VCaP (cell line): ENCODE data around the gene LRRTM4.

Experiments used
- H3K27ac ChIP-seq: fragments of 450-650 bp; 2 replicates; pipeline ENCODE4 v1.5.1; 2017
- TF ChIP-seq, protein P1 (sequence below): fragments of 450-650 bp; conservative IDR thresholded peaks from 2 replicates; pipeline ENCODE4 v1.5.1; 2017; ENCODE audit warnings: mild to moderate bottlenecking, moderate library complexity

The LRRTM4 gene

DNA sequence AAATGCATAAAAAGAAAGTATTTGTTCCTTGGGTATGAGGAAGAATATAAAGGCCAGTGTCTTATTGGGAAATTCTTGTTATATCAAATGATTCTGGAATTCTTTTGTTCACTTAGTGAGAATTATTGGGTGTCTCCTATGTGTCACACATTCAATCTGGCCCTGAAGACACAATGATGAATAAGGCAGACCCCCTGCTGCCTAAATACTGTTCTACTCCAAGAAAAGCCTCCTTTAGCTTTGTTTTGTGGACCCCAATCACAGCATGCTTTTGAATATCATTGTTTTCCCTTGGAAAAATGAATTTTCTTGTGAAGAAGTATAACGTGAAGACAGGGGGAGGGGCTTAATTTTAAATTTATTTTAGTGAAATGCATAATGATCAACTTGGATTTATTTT is 682.4 kb downstream of the LRRTM4 start:
- H3K27ac ChIP-seq: no peak overlapping the region

DNA sequence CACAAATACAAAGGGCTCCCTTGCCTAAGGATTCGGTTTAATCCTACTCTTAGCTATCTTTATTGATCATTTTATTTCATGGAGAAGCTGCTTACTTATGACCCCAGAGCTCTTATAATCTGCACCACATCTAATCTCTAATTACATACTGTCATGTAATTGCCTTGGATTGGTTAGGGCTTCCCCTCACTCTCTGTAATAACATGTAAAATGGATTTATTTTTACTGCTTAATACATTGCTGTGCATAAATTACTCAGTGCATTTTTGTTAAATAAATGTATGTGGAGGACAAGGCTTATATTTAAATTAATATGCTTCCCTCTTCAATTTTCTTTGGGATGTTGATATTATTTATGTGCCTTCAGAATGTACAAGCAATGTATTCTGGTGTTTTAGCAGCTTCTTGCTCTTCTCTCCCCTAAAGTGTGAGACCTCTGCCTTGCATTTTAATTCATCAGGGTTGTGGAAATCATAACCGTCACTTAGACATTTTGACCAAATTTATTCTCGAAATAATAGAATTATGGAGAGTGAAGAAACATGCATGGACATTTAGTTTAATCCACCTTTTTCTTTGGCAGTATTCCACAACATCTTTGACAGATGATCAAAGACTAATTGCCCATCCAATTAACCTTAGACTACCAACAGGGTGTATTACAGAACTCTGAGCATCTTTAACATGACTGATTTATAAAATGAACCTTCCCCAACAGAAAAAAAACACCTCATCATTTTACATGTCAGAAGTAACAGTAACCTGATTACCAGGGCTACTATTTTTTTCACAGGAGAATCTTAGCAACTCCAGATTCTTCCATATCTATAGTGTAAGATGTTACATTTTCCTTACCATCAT is 692.6 kb downstream of the LRRTM4 start:
- no peak overlapping the region for H3K27ac ChIP-seq
- TF ChIP-seq, protein P1, sequence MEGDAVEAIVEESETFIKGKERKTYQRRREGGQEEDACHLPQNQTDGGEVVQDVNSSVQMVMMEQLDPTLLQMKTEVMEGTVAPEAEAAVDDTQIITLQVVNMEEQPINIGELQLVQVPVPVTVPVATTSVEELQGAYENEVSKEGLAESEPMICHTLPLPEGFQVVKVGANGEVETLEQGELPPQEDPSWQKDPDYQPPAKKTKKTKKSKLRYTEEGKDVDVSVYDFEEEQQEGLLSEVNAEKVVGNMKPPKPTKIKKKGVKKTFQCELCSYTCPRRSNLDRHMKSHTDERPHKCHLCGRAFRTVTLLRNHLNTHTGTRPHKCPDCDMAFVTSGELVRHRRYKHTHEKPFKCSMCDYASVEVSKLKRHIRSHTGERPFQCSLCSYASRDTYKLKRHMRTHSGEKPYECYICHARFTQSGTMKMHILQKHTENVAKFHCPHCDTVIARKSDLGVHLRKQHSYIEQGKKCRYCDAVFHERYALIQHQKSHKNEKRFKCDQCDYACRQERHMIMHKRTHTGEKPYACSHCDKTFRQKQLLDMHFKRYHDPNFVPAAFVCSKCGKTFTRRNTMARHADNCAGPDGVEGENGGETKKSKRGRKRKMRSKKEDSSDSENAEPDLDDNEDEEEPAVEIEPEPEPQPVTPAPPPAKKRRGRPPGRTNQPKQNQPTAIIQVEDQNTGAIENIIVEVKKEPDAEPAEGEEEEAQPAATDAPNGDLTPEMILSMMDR: no peak

More for the DNA sequence above, 682.4 kb downstream of the LRRTM4 start:
- TF ChIP-seq, protein P1: no peak

DNA sequence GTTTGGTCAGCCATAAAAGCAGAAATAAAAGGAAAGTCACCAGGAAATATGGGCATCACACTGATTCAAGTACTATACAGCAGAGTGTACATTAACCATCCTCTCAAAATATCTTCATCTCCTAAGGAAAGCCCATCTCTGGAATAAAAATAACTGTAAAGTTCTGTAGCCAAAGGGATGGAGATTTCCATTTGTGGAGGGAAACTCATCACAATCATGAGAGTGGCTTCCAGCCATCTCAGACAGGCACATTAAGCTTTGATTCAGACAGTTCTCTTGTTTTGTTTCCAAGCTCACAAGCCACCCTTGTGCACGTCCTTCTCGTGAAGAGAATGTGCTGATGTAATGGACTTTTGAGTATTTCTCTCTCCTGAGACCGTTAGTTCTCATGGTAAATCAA is 695.5 kb downstream of the LRRTM4 start:
- TF ChIP-seq, protein P1: no peak
- no peak overlapping the region for H3K27ac ChIP-seq

DNA sequence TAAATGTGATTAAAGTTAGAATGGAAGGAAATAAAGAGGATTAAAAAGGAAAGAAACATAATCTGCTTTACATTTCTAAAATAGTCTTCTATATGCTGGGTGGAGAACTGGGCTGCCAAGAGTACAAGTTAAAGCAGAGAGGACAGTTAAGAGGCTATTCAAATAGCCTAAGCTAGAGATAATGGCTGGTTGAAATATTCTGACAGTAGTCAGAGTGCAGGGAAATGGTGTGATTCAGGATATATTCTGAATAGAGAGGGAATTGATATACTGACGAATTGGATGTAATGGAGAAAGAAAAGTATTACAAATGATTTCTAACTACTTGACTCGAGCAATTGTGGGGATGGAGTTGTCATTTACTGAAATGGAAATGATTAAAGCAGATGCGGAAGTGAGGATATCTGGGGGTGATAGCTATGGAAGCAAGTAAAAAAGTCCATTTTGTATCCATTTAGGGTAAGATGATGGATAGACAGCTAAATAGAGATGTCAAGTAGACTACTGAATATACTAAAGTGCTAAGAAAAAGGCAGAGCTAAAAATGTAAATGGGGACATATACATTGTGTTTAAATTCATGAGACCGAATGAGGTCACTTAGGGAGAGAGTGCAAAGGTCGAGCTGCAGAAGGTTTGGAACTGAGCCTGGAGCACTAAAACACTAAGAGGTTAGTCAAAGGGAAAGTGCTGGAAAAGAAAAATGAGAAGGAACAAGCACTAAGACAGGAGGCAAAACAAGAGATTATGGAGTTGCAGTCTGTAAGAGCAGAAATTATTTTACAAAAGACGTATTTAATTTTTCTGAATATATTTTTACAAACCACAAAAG is 696.8 kb downstream of the LRRTM4 start:
- TF ChIP-seq, protein P1: no peak

DNA sequence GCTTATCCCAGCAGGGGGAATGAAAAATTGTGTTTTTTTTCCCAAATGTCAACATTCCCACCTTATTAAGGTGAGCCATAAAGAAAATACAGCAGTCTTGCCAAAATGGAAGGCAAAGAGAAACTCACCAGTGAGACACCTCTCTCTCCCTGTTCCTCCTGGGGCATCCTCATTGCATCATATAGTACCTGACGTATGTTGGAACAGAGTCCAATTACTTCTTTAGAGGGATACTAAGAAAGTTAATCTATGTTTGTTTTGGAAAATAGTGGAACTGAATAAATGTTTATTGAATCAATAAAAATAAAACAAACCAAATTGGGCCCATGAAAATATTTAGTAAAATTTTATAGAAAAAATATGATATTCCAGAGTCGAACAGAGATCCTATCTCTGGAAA is 700.4 kb downstream of the LRRTM4 start:
- TF ChIP-seq, protein P1: no peak
- peak overlapping the region; percentile 81 for H3K27ac ChIP-seq

More for the DNA sequence above, 696.8 kb downstream of the LRRTM4 start:
- H3K27ac ChIP-seq: no peak overlapping the region

DNA sequence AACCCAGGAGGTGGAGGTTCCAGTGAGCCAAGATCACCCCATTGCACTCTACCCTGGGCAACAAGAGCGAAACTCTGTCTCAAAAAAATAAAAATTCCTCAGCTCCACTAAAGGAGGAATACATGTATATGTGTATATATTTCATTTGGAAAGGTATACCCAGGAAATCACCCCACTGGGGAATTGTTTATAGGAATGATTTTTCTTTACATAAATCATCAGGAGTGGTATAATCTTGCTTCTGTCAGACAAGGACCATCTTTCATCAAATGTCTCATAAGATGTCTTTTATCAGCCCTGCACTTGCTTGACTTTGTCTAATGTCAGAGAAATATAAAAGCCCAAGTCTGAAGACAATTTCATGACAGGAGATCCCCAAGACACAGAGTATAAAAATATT is 709.1 kb downstream of the LRRTM4 start:
- no peak overlapping the region for H3K27ac ChIP-seq
- TF ChIP-seq, protein P1: no peak

DNA sequence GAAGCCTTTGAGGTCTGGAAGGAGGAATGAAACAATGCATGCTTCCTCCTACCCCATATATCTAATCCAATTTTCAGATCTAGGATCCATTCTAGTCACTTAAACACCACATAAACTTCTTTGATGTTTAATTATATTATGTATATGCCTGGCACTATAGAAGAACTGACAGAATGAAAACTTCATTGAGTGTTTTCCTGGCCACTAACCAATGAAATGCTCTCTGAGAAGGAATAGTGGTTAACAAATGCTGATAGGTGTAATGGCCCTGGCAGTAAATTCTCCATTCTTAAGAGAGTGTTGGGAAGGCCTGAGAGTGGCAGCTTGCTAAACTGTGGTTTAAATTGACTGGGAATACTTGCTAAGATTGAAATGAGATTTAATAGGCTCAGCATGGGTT is 710.0 kb downstream of the LRRTM4 start:
- TF ChIP-seq, protein P1: no peak
- H3K27ac ChIP-seq: no peak overlapping the region
